Sciatic nerve (tissue), 2 donors: Measurements from ENCODE around the gene ZNF555. TPM values are rescaled to one million over a fixed set of nuclear protein-coding genes. Genes with fewer than 3 reads are reported as not detected.
"Not testable (repeated sequence)": the region's sequence is repeated elsewhere in the genome, so short reads cannot be mapped to it uniquely, and the experiment has no call there.

Experiments
- ATAC-seq: fragments of 200-7000 bp; cut with Tn5 transposase; one replicate; pipeline ENCODE4 v1.9.1; 2020; ENCODE audit warnings: mild to moderate bottlenecking, moderate library complexity
- DNase-seq: peaks from one replicate; pipeline ENCODE4 v3.0.0-alpha.2; 2020; ENCODE audit warnings: low spot score
- intact Hi-C: fragments of 100-400 bp; cut with DNase I; formaldehyde crosslinking; loops from one replicate; pipeline ENCODE4 v1.14.2; 2022
- total RNA-seq: library from RNA; stranded (reverse); fragmentation: NEBNext Ultra II Directional; extraction: Animal tissue kit (Norgen Biotek cat#: 25700); gene quantifications from one replicate; pipeline ENCODE4 v1.2.1, GENCODE V29; 2021
- donor health status: DM: no; HTN: no; CAD: no.
- donor health status: DM: no; HTN: no; CAD: no.

ZNF555 gene
- total RNA-seq, 1 donor from 2014 or later = 10.3 TPM

- no peak for ATAC-seq
- intact Hi-C loops = no loop called here
- no peak for DNase-seq
Observed at GRCh38 chr19:2856457-2857050, 15.3 kb downstream of the ZNF555 start.

- no peak for ATAC-seq
- no peak for DNase-seq
- intact Hi-C loops = no loop called here
Observed at GRCh38 chr19:2858864-2859263, 17.6 kb downstream of the ZNF555 start.

- no peak for DNase-seq
- ATAC-seq = no peak
Observed at GRCh38 chr19:2863816-2864215, 22.5 kb downstream of the ZNF555 start.

GRCh38 chr19:2865334-2866100 lies 24.2 kb downstream of the ZNF555 start:
- ATAC-seq = no peak
- DNase-seq = no peak
- intact Hi-C loops = no loop called here

More at GRCh38 chr19:2863816-2864215, 22.5 kb downstream of the ZNF555 start:
- intact Hi-C loops = no loop called here

GRCh38 chr19:2866495-2867024 lies 25.3 kb downstream of the ZNF555 start:
- ATAC-seq (no peak), DNase-seq (no peak)
- intact Hi-C loops = no loop called here

GRCh38 chr19:2867025-2867991 lies 26.0 kb downstream of the ZNF555 start, which contains the start of gene ZNF556:
Gene ZNF556 (plus strand): TSS chr19:2867335. CDS start chr19:2867422, 87 bp downstream.
- intact Hi-C loops = no loop called here
- DNase-seq (peak; percentile 63), ATAC-seq (peak; percentile 94)

GRCh38 chr19:2869618-2870017 lies 28.3 kb downstream of the ZNF555 start:
- intact Hi-C loops = no loop called here
- no peak for DNase-seq
- ATAC-seq = no peak

- intact Hi-C loops, ATAC-seq, DNase-seq: not testable (repeated sequence)
Observed at GRCh38 chr19:2872175-2872574, 30.9 kb downstream of the ZNF555 start.

- DNase-seq (no peak), ATAC-seq (no peak)
- intact Hi-C loops = no loop called here
Observed at GRCh38 chr19:2877398-2878331, 36.4 kb downstream of the ZNF555 start.

- intact Hi-C loops = no loop called here
- no peak for DNase-seq
- no peak for ATAC-seq
Observed at GRCh38 chr19:2883686-2884439, 42.6 kb downstream of the ZNF555 start.

GRCh38 chr19:2885736-2886135 lies 44.5 kb downstream of the ZNF555 start:
- DNase-seq (no peak), ATAC-seq (no peak)
- intact Hi-C loops = no loop called here

- peak; percentile 61 for ATAC-seq
- DNase-seq = no peak
- intact Hi-C loops = no loop called here
Observed at GRCh38 chr19:2887391-2887914, 46.2 kb downstream of the ZNF555 start.

GRCh38 chr19:2888731-2889224 lies 47.5 kb downstream of the ZNF555 start:
- intact Hi-C loops = no loop called here
- DNase-seq (no peak), ATAC-seq (peak; percentile 56)

- DNase-seq, ATAC-seq, intact Hi-C loops: not testable (repeated sequence)
Observed at GRCh38 chr19:2890531-2890930, 49.3 kb downstream of the ZNF555 start.

- intact Hi-C loops = no loop called here
- DNase-seq (no peak), ATAC-seq (no peak)
Observed at GRCh38 chr19:2896694-2897093, 55.4 kb downstream of the ZNF555 start.

GRCh38 chr19:2900296-2901252 lies 59.3 kb downstream of the ZNF555 start, which contains the start of gene ZNF57:
Gene ZNF57 (plus strand): TSS chr19:2900928. CDS start chr19:2901046, 118 bp downstream.
- ATAC-seq (peak; percentile 100), DNase-seq (peak; percentile 100)
- intact Hi-C loops = no loop called here
